Parathyroid adenoma (tissue), 2 donors: Measurements from ENCODE around the gene ACTRT2.

Source experiments
- H2AFZ ChIP-seq: fragments of 300-600 bp; sonication (generic); one replicate; pipeline ENCODE4 v1.7.0; 2017; ENCODE audit warnings: antibody characterized with exemption, mild to moderate bottlenecking
- H3K27ac ChIP-seq: fragments of 300-600 bp; sonication (generic); one replicate; pipeline ENCODE4 v1.7.0; 2017
- H3K27me3 ChIP-seq: fragments of 300-600 bp; sonication (generic); one replicate; pipeline ENCODE4 v1.7.0; 2017; ENCODE audit warnings: low read length; ENCODE audit not compliant: control insufficient read depth, insufficient read depth
- H3K36me3 ChIP-seq: fragments of 300-600 bp; sonication (generic); one replicate; pipeline ENCODE4 v1.7.0; 2017; ENCODE audit warnings: low read length; ENCODE audit not compliant: control insufficient read depth, insufficient read depth
- H3K4me1 ChIP-seq: fragments of 300-600 bp; sonication (generic); one replicate; pipeline ENCODE4 v1.7.0; 2017; ENCODE audit warnings: control low read depth
- H3K4me2 ChIP-seq: fragments of 300-600 bp; sonication (generic); one replicate; pipeline ENCODE4 v1.7.0; 2017; ENCODE audit warnings: low read length
- H3K4me3 ChIP-seq: fragments of 300-600 bp; sonication (generic); one replicate; pipeline ENCODE4 v1.7.0; 2017; ENCODE audit warnings: low read depth, low read length
- H3K79me2 ChIP-seq: fragments of 300-600 bp; sonication (generic); one replicate; pipeline ENCODE4 v1.7.0; 2017; ENCODE audit warnings: control low read depth
- H3K9ac ChIP-seq: fragments of 300-600 bp; sonication (generic); one replicate; pipeline ENCODE4 v1.7.0; 2017; ENCODE audit warnings: mild to moderate bottlenecking
- H3K9me3 ChIP-seq: fragments of 300-600 bp; sonication (generic); one replicate; pipeline ENCODE4 v1.7.0; 2017; ENCODE audit warnings: low read length; ENCODE audit not compliant: control insufficient read depth
- TF ChIP-seq, protein P1 (sequence below): fragments of 300-600 bp; sonication (generic); IDR thresholded peaks from one replicate; pipeline ENCODE4 v1.7.0; 2017; ENCODE audit warnings: antibody characterized with exemption, mild to moderate bottlenecking
- donor health status: primary hyperparathyroidism.

Gene ACTRT2

DNA sequence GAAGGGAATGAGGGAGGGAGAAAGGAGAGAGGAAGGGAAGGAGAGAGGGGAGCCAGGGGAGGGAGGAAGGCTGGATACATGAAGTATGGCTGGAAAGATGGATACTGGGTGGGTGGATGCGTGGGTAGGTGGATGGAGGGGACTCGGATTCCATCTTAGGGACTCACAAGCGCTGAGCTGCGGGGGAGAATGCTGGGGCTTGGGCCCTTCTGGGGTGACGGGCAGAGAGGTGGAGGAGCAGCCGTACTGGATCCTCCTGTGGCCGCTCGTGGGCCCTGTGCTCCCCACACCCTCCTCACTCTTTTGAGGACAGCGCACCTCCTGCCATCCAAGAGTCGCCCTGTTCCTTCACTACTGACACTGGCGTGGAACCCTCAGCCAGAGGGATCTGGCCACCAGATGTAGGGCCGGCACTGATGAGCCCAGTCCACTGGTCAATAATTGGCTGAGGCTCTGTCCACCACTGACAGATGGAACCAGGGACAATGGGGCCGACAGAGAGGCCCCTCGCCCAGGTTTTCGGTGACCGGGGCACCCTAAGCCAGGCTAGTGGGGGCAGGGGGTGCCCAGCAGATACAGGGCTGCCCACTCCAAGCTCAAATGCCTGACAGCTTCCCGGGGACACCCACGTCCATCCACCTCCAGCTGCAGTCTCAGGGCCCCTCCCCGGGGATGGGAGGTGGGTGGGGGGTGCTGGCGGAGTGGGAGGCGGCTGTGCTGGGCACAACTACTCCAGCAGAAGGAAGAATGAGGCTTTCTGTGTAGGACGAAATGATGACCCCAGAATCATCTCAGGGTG is 4.4 kb upstream of the ACTRT2 start:
- Histone ChIP-seq H3K9me3 (no peaks in the 10 kb centered on the region), H3K27ac (no peak overlapping the region), H2AFZ (no peak overlapping the region), H3K9ac (no peak overlapping the region), H3K4me3 (no peak overlapping the region), H3K27me3 (no peaks in the 10 kb centered on the region), H3K79me2 (no peaks in the 10 kb centered on the region), H3K4me1 (no peaks in the 10 kb centered on the region), H3K36me3 (no peaks in the 10 kb centered on the region), H3K4me2 (no peak overlapping the region)
- TF ChIP-seq, protein P1, sequence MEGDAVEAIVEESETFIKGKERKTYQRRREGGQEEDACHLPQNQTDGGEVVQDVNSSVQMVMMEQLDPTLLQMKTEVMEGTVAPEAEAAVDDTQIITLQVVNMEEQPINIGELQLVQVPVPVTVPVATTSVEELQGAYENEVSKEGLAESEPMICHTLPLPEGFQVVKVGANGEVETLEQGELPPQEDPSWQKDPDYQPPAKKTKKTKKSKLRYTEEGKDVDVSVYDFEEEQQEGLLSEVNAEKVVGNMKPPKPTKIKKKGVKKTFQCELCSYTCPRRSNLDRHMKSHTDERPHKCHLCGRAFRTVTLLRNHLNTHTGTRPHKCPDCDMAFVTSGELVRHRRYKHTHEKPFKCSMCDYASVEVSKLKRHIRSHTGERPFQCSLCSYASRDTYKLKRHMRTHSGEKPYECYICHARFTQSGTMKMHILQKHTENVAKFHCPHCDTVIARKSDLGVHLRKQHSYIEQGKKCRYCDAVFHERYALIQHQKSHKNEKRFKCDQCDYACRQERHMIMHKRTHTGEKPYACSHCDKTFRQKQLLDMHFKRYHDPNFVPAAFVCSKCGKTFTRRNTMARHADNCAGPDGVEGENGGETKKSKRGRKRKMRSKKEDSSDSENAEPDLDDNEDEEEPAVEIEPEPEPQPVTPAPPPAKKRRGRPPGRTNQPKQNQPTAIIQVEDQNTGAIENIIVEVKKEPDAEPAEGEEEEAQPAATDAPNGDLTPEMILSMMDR, result no peak

- Histone ChIP-seq H3K27me3 (no peaks in the 10 kb centered on the region), H3K9me3 (no peaks in the 10 kb centered on the region), H2AFZ (no peak overlapping the region), H3K4me2 (no peak overlapping the region), H3K79me2 (no peaks in the 10 kb centered on the region), H3K4me1 (no peaks in the 10 kb centered on the region), H3K27ac (no peak overlapping the region), H3K9ac (no peak overlapping the region), H3K36me3 (no peaks in the 10 kb centered on the region), H3K4me3 (no peak overlapping the region)
- TF ChIP-seq, protein P1, result no peak
Observed at GRCh38 chr1:3017440-3018050, 3.7 kb upstream of the ACTRT2 start.

- Histone ChIP-seq H3K36me3 (no peaks in the 10 kb centered on the region), H3K79me2 (no peaks in the 10 kb centered on the region), H2AFZ (no peak overlapping the region), H3K9ac (no peak overlapping the region), H3K9me3 (no peaks in the 10 kb centered on the region), H3K27me3 (no peaks in the 10 kb centered on the region), H3K4me1 (no peaks in the 10 kb centered on the region), H3K4me3 (no peak overlapping the region), H3K27ac (no peak overlapping the region), H3K4me2 (no peak overlapping the region)
- TF ChIP-seq, protein P1, result no peak
Observed at GRCh38 chr1:3018051-3018471, 3.2 kb upstream of the ACTRT2 start.

DNA sequence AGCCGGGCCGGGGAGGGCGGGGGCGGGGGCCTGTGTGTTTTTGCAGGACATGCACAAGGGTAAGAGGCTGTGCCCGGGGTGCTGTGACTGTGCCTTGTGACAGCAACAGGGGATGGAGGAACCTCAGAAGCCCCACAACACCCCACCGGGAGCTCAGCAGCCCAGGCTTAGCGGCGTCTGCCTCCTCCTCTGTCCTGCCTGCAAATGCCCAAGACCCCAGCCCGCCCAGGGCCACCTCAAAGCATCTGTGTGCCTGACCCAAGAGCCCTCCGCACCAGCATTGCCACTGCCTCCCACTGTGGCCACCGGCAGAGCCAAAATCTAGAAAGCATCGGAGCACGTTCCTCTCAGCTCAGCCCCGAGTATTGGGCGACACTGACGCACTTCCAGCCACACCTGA is 2.7 kb upstream of the ACTRT2 start:
- Histone ChIP-seq H3K4me1 (no peaks in the 10 kb centered on the region), H3K9me3 (no peaks in the 10 kb centered on the region), H3K79me2 (no peaks in the 10 kb centered on the region), H3K27ac (no peak overlapping the region), H3K9ac (no peak overlapping the region), H3K27me3 (no peaks in the 10 kb centered on the region), H3K4me3 (no peak overlapping the region), H2AFZ (no peak overlapping the region), H3K36me3 (no peaks in the 10 kb centered on the region), H3K4me2 (no peak overlapping the region)
- TF ChIP-seq, protein P1, result no peak
